IPS-20b (cell line): Measurements from ENCODE around the gene OR2T3.
"Not testable (repeated sequence)": the region's sequence is repeated elsewhere in the genome, so short reads cannot be mapped to it uniquely, and the experiment has no call there.

Source experiments
- H3K27ac ChIP-seq: one replicate; pipeline ENCODE4 v1.5.1; 2013; ENCODE audit warnings: low read length
- H3K27me3 ChIP-seq: 2 replicates; pipeline ENCODE4 v1.6.1; 2013; ENCODE audit warnings: mild to moderate bottlenecking, low read length, inconsistent platforms; ENCODE audit not compliant: insufficient read depth
- H3K36me3 ChIP-seq: 2 replicates; pipeline ENCODE4 v1.6.1; 2013; ENCODE audit warnings: low read depth, mild to moderate bottlenecking, inconsistent platforms, low read length, moderate library complexity; ENCODE audit not compliant: insufficient read depth
- H3K4me1 ChIP-seq: 2 replicates; pipeline ENCODE4 v1.6.1; 2013; ENCODE audit warnings: mild to moderate bottlenecking, control low read depth, inconsistent platforms, low read length, moderate library complexity; ENCODE audit not compliant: insufficient read depth
- H3K4me3 ChIP-seq: 2 replicates; pipeline ENCODE4 v1.5.1; 2013; ENCODE audit warnings: mild to moderate bottlenecking, low read length, inconsistent platforms
- H3K9ac ChIP-seq: 2 replicates; pipeline ENCODE4 v1.6.1; 2013; ENCODE audit warnings: low read depth, mild to moderate bottlenecking, inconsistent platforms, low read length, moderate library complexity
- H3K9me3 ChIP-seq: 2 replicates; pipeline ENCODE4 v1.6.1; 2013; ENCODE audit warnings: mild to moderate bottlenecking, low read depth, low read length, inconsistent platforms; ENCODE audit not compliant: insufficient read depth

Gene OR2T3, protein sequence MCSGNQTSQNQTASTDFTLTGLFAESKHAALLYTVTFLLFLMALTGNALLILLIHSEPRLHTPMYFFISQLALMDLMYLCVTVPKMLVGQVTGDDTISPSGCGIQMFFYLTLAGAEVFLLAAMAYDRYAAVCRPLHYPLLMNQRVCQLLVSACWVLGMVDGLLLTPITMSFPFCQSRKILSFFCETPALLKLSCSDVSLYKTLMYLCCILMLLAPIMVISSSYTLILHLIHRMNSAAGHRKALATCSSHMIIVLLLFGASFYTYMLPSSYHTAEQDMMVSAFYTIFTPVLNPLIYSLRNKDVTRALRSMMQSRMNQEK

DNA sequence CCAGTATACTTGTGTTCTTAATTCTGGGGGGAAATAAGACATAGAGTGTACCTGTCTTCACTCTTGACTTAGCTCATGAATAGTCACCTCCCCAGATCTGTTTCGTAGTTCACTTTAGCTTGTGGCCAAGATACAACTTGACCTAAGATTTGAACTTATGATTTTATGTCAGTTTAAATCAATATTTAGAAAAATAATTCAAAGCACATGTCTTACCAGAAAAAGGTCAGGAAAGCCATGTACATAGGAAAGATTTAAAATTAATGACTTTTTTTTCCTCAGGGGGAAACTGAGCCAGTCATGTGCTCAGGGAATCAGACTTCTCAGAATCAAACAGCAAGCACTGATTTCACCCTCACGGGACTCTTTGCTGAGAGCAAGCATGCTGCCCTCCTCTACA, at the start of gene OR2T3:
Gene OR2T3 (plus strand): TSS at position 301 of the 400 bp plus-strand sequence. CDS start 0 bp downstream, at position 301.
- H3K9me3 ChIP-seq = peaks cover 33% of the 10 kb centered on the region
- not testable (repeated sequence) for H3K4me3 ChIP-seq, H3K27me3 ChIP-seq, H3K27ac ChIP-seq, H3K4me1 ChIP-seq, H3K9ac ChIP-seq, H3K36me3 ChIP-seq

DNA sequence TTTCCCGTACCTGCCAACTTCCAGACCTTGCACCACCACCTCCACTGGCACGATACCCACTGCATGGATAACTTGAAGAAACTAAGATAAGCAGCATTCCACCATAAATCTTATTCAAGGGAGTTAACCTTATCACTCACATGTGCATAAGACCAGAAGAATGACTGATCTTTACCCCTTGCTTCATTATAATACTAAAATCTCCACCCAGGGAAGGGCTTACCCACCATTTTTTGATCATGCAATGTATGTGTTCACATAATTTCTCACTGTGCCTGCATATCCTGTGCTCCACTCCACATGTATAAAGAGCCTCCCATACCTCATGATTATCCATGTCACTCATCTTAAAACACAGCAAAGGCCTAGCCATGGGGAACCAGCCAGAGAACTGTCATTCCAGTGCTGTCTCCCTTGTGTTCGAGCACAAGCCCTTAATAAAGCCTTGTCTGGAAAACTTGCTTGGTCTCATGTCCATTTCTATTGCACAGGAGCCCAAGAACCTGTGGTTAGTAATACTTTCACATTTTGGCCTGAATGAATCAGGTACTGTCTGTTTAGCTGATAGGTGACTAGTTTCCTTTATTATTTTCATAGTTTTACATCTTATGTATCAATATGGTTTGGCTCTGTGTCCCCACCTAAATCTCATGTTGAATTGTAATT, 45.5 kb upstream of the OR2T3 start:
- not testable (repeated sequence) for H3K27ac ChIP-seq, H3K27me3 ChIP-seq, H3K9ac ChIP-seq, H3K4me3 ChIP-seq, H3K4me1 ChIP-seq, H3K36me3 ChIP-seq
- peaks cover 63% of the 10 kb centered on the region for H3K9me3 ChIP-seq

DNA sequence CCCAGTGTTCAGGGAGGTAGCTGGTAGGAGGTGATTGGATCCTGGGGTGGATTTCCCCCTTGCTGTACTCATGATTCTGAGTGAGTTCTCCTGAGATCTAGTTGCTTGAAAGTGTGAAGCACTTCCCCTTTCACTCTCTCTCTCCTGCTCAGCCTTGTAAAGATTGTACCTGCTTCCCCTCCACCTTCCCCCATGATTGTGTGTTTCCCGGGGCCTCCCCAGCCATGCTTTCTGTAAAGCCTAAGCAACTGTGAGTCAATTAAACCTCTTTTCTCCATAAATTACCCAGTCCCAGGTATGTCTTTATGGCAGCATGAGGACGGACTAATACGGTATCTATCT, 45.0 kb upstream of the OR2T3 start:
- H3K27me3 ChIP-seq, H3K9ac ChIP-seq: not testable (repeated sequence)

DNA sequence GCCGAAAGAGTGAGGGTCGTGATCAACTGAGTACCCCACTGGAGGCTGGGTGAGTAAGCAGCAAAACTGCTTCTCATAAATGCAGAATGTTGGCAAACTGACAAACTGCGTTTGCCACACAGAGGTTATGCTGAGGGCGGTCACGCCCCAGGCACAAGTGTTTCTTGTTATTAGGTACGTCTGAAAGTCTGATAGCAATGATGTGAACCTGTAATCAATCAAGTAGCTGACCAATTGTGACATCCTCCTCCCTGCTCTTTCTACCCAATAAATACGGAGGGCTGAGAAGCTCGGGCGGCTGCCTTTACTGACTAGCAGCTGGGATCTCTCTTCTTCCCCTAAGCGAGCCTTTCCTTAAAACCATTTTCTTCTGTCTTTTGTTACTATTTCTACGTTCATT, 41.5 kb upstream of the OR2T3 start:
- not testable (repeated sequence) for H3K9ac ChIP-seq, H3K27ac ChIP-seq, H3K27me3 ChIP-seq, H3K4me1 ChIP-seq, H3K4me3 ChIP-seq, H3K36me3 ChIP-seq
- peaks cover 52% of the 10 kb centered on the region for H3K9me3 ChIP-seq

More for the DNA sequence above, 45.0 kb upstream of the OR2T3 start:
- not testable (repeated sequence) for H3K4me1 ChIP-seq, H3K36me3 ChIP-seq, H3K4me3 ChIP-seq, H3K27ac ChIP-seq
- peaks cover 63% of the 10 kb centered on the region for H3K9me3 ChIP-seq

DNA sequence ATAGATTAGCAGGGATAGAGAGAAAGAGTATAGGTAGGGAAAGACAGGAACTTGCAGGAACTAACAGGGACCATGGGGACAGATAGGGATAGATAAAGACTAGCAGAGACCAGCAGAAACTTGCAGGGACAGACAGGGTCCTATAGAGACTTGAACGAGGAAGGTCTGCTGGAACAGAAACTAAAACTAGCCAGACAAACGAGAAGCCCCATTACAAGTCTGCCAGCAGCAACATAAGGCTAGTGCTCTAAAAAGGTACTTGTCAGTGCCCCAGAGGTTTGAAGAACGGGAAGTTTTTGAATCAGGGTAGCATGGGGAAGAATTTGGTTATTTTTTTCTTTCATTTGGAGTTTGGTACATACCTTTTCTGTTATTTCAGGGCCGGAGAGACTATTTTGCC, 41.0 kb upstream of the OR2T3 start:
- H3K9ac ChIP-seq, H3K36me3 ChIP-seq, H3K4me3 ChIP-seq, H3K27me3 ChIP-seq, H3K4me1 ChIP-seq, H3K27ac ChIP-seq: not testable (repeated sequence)
- peaks cover 47% of the 10 kb centered on the region for H3K9me3 ChIP-seq

DNA sequence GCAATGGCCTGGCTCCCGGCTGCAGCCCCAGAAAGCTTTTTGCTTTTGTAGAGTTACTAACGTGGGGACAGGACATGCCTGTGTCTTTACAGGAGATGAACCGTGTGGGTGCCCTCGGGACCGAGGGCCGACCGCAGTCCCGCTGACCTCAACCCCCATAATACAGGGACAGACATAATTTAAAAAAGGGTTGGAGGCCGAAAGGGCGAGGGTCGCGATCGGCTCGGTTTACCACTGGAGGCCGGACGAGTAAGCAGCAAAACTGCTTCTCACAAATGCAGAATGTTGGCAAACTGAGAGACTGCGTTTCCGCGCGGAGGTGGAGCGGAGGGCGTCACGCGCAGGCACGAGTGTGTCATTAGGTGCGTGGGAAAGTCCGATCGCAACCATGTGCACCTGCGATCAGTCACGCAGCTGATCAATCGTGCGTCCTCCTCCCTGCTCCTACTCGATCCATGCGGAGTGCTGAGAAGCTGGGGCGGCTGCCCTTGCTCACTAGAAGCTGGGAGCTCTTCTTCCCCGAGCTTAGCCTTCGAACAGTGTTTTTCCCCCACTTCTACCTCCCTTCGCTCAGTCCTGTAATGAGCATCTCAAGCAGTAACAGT, 39.2 kb upstream of the OR2T3 start:
- not testable (repeated sequence) for H3K4me1 ChIP-seq, H3K4me3 ChIP-seq, H3K36me3 ChIP-seq, H3K27ac ChIP-seq, H3K27me3 ChIP-seq, H3K9ac ChIP-seq
- H3K9me3 ChIP-seq = peaks cover 47% of the 10 kb centered on the region

DNA sequence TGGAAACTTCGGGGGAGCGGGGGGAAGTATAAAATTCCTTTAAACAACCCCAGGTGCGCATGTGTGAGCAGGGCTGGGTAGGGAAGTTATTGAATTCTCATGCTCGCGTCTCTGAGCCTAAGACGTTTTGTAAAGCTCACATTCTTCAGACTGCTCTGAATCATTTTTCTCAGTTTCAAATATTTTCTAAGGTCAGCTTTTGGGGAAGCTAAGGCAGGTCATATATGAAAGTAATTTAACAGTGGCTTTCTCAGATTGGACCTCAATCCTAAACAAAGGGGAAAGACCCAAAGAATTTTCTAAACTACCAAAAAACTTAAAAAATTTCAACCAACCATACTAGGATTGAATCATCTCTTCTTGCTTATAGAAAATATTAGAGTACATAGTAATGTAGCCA, 38.2 kb upstream of the OR2T3 start:
- not testable (repeated sequence) for H3K9ac ChIP-seq, H3K4me3 ChIP-seq, H3K27ac ChIP-seq, H3K36me3 ChIP-seq, H3K27me3 ChIP-seq, H3K4me1 ChIP-seq
- H3K9me3 ChIP-seq = peaks cover 54% of the 10 kb centered on the region

DNA sequence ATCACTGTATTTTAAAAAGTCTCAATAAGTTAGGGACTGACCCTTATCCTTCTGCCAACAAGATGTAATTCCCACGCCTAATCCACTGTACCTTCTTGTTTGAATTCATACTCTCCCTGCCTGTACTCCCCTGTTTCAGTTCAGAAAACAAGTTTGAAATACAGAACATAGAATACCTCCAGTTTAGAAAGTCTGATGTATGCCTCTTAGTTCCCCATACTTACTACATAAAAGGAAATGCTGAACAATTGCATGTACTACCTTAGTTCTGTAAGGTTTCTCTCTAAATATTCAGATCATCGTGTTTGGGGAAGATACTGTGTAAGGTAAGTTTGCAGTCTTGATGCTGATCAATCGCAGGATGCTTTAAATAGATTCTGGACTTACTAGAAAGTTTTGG, 36.8 kb upstream of the OR2T3 start:
- not testable (repeated sequence) for H3K4me1 ChIP-seq, H3K27me3 ChIP-seq, H3K9ac ChIP-seq, H3K27ac ChIP-seq, H3K4me3 ChIP-seq, H3K36me3 ChIP-seq
- H3K9me3 ChIP-seq = peaks cover 54% of the 10 kb centered on the region

DNA sequence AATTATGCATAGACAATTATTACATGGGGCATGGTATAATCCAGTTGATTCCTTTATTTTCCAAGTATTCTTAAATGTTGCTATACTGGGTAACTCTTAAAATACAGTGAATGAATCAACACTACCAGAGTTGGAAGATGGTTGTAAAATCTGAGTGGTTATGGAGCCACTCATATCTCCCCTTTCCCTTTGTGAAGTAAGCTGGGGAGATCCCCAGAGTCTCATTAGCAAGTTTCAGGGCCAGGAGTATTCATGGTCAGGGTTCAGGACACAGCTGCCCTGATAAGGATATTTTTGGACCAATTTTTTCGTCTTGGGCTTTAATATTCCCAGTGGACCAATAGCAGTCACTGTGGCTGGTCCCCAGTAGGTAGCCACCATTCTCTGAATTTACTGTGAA, 34.5 kb upstream of the OR2T3 start:
- H3K9ac ChIP-seq, H3K4me3 ChIP-seq, H3K4me1 ChIP-seq, H3K36me3 ChIP-seq, H3K27ac ChIP-seq, H3K27me3 ChIP-seq: not testable (repeated sequence)
- H3K9me3 ChIP-seq = peaks cover 45% of the 10 kb centered on the region

DNA sequence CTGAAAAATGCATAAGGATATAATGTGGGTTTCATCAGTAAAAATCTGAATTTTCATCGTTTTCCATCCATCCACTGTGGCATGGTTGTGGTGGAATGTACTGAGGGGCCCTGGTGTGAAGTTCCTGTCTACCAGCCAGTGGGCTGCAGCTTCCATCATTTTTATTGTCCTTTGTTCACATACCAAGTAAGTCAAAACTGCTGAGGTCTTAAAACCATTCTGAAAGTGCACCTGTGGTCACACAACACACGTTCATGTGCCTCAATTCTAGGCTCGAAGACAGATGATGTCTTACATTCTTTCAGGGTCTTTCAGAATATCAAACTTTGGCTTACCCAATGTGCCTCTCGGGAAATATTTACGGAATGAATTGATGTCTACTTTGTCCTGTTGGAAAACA, 33.9 kb upstream of the OR2T3 start:
- H3K36me3 ChIP-seq, H3K4me1 ChIP-seq: not testable (repeated sequence)
- H3K9me3 ChIP-seq = peaks cover 48% of the 10 kb centered on the region

DNA sequence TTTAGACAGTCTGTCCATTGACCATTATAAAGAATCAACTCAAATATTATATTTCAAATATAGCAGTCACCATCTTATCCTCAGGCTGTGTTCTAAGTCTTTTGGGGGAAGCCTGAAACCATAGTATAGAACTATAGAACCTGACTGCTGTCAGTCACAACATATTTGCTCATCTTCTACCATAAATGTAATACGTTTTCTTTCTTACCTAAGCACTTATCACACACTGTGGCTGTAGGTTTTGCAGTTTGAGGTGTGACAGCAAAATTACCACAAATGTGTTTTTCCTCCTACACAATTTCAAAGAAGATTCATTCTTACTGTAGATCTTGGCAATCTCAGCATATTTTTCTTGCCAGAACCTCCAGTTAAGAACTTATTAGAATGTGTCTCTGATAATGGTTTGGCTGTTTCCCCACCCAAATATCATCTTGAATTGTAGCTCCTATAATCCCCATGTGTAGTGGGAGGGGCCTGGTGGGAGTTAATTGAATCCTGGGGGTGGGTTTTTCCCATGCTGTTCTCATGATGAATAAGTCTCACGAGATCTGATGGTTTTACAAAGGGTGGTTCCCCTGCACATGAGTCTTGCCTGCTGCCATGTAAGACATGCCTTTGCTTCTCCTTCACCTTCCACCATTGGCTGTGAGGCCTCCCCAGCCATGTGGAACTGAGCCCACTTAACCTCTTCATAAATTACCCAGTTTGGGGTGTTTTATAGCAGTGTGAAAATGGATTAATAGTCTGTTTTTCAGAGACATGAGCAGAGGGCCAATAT, 30.5 kb upstream of the OR2T3 start:
- H3K4me3 ChIP-seq, H3K27me3 ChIP-seq, H3K36me3 ChIP-seq, H3K27ac ChIP-seq, H3K9ac ChIP-seq, H3K4me1 ChIP-seq: not testable (repeated sequence)
- peaks cover 66% of the 10 kb centered on the region for H3K9me3 ChIP-seq

More for the DNA sequence above, 33.9 kb upstream of the OR2T3 start:
- not testable (repeated sequence) for H3K27ac ChIP-seq, H3K4me3 ChIP-seq, H3K9ac ChIP-seq, H3K27me3 ChIP-seq

DNA sequence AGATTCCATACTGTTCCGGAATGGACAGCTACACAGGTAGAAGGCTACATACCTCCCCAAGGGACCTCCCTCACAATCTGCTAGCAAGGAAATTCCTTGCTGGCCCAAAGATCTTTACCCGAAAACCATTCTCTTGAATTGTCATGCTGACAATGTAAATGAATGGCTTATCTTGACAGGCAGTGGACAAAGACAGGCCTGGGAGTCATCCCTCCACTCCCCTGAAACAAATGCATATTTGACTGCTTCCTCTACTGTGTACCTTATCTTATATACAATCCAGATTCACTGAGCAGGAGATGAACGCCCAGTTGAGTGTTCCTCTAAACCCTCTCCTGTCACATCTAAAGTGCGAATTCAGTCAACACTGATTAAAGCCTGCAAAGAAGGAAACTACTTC, 28.5 kb upstream of the OR2T3 start:
- not testable (repeated sequence) for H3K9ac ChIP-seq, H3K27me3 ChIP-seq, H3K27ac ChIP-seq, H3K4me3 ChIP-seq, H3K36me3 ChIP-seq, H3K4me1 ChIP-seq
- H3K9me3 ChIP-seq = peaks cover 55% of the 10 kb centered on the region
